ENCODE measurements around the gene WDFY4. TPM values are rescaled to one million over a fixed set of nuclear protein-coding genes. Genes with fewer than 3 reads are reported as not detected.

The WDFY4 gene
- total RNA-seq, 1 experiment from 2014 or later = 0.23 TPM

GRCh38 chr10:48879451-48879850 is 194.8 kb downstream of the WDFY4 start:
- H3K4me3 ChIP-seq (ENCODE audit: low read depth in 2 of 2, low read length in 2 of 2) = no peak overlapping the region
- TF ChIP-seq, protein P1, sequence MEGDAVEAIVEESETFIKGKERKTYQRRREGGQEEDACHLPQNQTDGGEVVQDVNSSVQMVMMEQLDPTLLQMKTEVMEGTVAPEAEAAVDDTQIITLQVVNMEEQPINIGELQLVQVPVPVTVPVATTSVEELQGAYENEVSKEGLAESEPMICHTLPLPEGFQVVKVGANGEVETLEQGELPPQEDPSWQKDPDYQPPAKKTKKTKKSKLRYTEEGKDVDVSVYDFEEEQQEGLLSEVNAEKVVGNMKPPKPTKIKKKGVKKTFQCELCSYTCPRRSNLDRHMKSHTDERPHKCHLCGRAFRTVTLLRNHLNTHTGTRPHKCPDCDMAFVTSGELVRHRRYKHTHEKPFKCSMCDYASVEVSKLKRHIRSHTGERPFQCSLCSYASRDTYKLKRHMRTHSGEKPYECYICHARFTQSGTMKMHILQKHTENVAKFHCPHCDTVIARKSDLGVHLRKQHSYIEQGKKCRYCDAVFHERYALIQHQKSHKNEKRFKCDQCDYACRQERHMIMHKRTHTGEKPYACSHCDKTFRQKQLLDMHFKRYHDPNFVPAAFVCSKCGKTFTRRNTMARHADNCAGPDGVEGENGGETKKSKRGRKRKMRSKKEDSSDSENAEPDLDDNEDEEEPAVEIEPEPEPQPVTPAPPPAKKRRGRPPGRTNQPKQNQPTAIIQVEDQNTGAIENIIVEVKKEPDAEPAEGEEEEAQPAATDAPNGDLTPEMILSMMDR (IDR thresholded peaks at IDR 0.05) = no peak
- TF ChIP-seq POLR2AphosphoS5 (IDR thresholded peaks at IDR 0.05; ENCODE audit: low read depth, low read length) (no peak), TCF7L2 (IDR thresholded peaks at IDR 0.05; ENCODE audit: low read depth, low read length) (no peak), SIN3A (IDR thresholded peaks at IDR 0.05; ENCODE audit: borderline replicate concordance, insufficient read depth, low read depth, low read length) (no peak), REST (IDR thresholded peaks at IDR 0.05; ENCODE audit: insufficient read depth in 1 of 2, low read depth in 2 of 2, low read length in 1 of 2) (no peak)
- ChIA-PET POLR2A (no interaction called here), CTCF (no interaction called here)
- H3K4me1 ChIP-seq (ENCODE audit: control insufficient read depth, insufficient read depth, low read length) = no peaks in the 10 kb centered on the region
- no peak overlapping the region for H3K27ac ChIP-seq (ENCODE audit: low read length)
- BruUV-seq (replicated peaks) = no TSS peak
- no peaks in the 10 kb centered on the region; the same call in 1 of the 2 replicates for H3K27me3 ChIP-seq (ENCODE audit: control insufficient read depth, insufficient read depth, low read length)
- ATAC-seq = no peak
- H3K36me3 ChIP-seq (ENCODE audit: control insufficient read depth, insufficient read depth, low read length) = no peaks in the 10 kb centered on the region
- in situ Hi-C loops (cut with HindIII; ENCODE audit: low pct_unique_long_range_greater_than_20kb, low sequenced_read_pairs) = no loop called here
- no peaks in the 10 kb centered on the region for H3K9me3 ChIP-seq (ENCODE audit: control insufficient read depth, insufficient read depth, low read depth, low read length)
- intact Hi-C loops (cut with micrococcal nuclease; ENCODE audit: unreplicated experiment) = no loop called here
- DNase-seq (ENCODE audit: low read depth, low spot score) = no peak

- no peak overlapping the region for H3K4me3 ChIP-seq (ENCODE audit: low read depth in 2 of 2, low read length in 2 of 2)
- ChIA-PET POLR2A (no interaction called here), CTCF (no interaction called here)
- ATAC-seq = no peak
- H3K27ac ChIP-seq (ENCODE audit: low read length) = no peak overlapping the region
- no TSS peak for BruUV-seq (replicated peaks)
- no peak for TF ChIP-seq SIN3A (IDR thresholded peaks at IDR 0.05; ENCODE audit: borderline replicate concordance, insufficient read depth, low read depth, low read length)
- TF ChIP-seq TCF7L2 (IDR thresholded peaks at IDR 0.05; ENCODE audit: low read depth, low read length) = no peak
- TF ChIP-seq REST (IDR thresholded peaks at IDR 0.05; ENCODE audit: insufficient read depth in 1 of 2, low read depth in 2 of 2, low read length in 1 of 2) = no peak
- no peak for TF ChIP-seq POLR2AphosphoS5 (IDR thresholded peaks at IDR 0.05; ENCODE audit: low read depth, low read length)
- TF ChIP-seq, protein P1 (IDR thresholded peaks at IDR 0.05) = no peak
- no peaks in the 10 kb centered on the region for H3K36me3 ChIP-seq (ENCODE audit: control insufficient read depth, insufficient read depth, low read length)
- DNase-seq (ENCODE audit: low read depth, low spot score) = no peak
- no peaks in the 10 kb centered on the region for H3K4me1 ChIP-seq (ENCODE audit: control insufficient read depth, insufficient read depth, low read length)
- H3K9me3 ChIP-seq (ENCODE audit: control insufficient read depth, insufficient read depth, low read depth, low read length) = no peaks in the 10 kb centered on the region
- intact Hi-C loops (cut with micrococcal nuclease; ENCODE audit: unreplicated experiment) (no loop called here), in situ Hi-C loops (cut with HindIII; ENCODE audit: low pct_unique_long_range_greater_than_20kb, low sequenced_read_pairs) (no loop called here)
- H3K27me3 ChIP-seq (ENCODE audit: control insufficient read depth, insufficient read depth, low read length) = no peaks in the 10 kb centered on the region; the same call in 1 of the 2 replicates
These were observed 195.5 kb downstream of the WDFY4 start for GRCh38 chr10:48880016-48880705.
